Right lung (tissue), 10 donors: ENCODE data around the gene KRTAP20-1. TPM values are rescaled to one million over a fixed set of nuclear protein-coding genes. Genes with fewer than 3 reads are reported as not detected.

Experiments
- DNase-seq, 2 donors: peaks; one replicate each; pipeline ENCODE4 v3.0.0-alpha.2; 2013
- long read RNA-seq, 8 donors: transcript quantifications; one replicate each; lab custom pipeline, GENCODE V29; 2026
- polyA plus RNA-seq, 5 donors: library from polyadenylated mRNA; unstranded; fragments of 120-200 nt; gene quantifications; one replicate each; pipeline versions ENCODE4 v1.2.1 to v1.2.3, GENCODE V29; 2013; ENCODE audit warnings: inconsistent platforms in 1 of 5, low replicate concordance in 1 of 5; ENCODE audit not compliant: insufficient read length in 5 of 5, insufficient read depth in 1 of 5

KRTAP20-1 gene, protein sequence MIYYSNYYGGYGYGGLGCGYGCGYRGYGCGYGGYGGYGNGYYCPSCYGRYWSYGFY
- polyA plus RNA-seq = not detected
- long read RNA-seq, donor 1 = 0 reads
- long read RNA-seq, donor 2 = 0 reads
- long read RNA-seq, donor 3 = 0 reads
- long read RNA-seq, donor 4 = 0 reads
- long read RNA-seq, donor 5 = 0 reads
- long read RNA-seq, donor 6 = 0 reads
- long read RNA-seq, donor 7 = 0 reads
- long read RNA-seq, donor 8 = 0 reads

DNA sequence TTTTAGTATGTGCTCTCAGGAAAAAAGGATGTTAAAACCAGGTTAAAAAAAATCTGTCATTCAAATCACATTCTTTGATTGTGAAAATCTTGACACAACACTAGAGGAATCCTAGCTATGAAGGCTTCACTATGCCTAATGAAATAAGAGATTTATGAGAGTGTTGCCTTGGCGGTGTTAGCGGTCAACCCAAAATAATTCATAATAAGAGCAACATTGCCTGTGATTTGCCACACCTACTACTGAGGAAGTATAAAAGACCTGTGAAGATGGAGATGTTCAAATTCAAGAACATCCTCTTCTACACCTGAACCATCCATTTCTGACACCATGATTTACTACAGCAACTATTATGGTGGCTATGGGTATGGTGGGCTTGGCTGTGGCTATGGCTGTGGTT, at the start of gene KRTAP20-1:
Gene KRTAP20-1, plus strand, starts transcription at position 301 of the 400 bp plus-strand sequence. Its CDS starts 30 bp downstream, at position 331.
- DNase-seq = no peak

DNA sequence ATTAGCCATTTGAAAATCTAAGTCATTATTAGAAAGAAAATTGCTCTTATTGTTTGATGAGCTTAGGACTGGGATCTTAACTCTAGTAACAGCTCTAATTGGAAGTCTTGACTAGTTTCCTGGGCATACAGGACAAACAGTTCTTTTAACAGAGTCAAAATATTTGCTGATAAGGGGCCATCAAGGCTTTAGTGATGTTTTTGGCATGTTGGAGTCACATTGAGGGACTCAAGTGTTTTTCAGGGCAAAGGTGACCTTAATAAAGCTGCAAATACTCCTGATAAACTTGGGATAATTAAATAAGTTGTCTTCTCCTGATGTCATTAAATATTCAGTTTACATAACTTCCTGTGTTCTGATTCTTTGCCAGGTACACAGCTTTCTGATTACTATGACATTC, 48.6 kb upstream of the KRTAP20-1 start:
- DNase-seq = no peak

DNA sequence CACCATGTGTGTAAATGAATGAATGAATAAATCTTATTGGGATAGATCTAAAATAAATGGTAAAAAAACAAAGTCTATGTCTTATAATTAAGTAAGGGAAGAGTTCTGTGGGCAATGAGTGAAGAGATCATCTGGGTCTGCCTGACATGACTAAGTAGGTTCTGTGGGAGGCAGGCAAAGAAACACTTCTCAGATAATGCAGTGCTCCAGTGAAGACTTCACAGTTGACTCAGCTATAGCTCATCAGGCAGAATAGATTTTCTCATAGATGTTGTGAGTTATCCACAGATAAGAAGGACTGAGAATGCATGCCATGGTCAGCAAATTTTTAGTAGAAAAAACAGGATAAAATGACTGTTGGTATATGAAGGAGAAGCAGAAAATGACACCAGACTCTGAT, 38.5 kb upstream of the KRTAP20-1 start:
- no peak for DNase-seq

DNA sequence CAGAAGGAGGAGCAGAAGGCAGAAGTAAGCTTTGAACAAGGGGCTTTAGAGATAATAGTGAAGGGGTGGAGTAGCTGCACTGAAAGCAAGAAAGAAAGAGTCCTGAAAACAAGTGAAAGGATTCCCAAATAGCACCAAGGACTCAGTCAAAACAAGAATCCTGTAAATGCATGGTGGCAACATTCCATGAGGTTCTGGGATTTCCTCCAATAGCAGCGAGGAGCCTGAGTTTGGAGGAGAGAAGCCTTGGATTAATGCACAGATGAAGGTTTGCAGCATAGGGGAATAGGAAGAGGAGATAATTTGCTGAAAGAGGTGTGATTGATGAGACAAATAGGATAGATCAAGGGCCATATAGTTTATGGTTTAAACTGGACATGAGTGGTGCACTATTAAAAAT, 36.9 kb upstream of the KRTAP20-1 start:
- no peak for DNase-seq

DNA sequence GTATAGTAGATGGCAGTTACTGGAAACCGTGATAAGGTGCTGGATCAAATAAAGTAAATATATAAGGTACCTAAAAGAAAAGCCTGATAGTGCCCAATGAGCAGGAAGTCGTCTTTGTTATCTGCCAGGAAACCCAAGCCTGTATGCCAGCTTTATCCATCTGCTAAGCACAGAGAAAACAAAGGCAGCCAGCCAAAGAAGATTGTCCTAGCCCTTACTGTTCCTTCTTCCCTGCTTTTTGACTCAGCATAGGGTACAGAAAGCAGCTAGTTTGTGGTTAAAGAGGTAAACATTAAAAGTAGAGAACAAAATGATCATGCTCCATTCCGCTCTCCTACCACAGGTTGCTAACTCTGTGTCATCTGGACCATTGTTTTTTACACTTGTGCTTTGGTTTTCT, 36.1 kb upstream of the KRTAP20-1 start:
- no peak for DNase-seq

DNA sequence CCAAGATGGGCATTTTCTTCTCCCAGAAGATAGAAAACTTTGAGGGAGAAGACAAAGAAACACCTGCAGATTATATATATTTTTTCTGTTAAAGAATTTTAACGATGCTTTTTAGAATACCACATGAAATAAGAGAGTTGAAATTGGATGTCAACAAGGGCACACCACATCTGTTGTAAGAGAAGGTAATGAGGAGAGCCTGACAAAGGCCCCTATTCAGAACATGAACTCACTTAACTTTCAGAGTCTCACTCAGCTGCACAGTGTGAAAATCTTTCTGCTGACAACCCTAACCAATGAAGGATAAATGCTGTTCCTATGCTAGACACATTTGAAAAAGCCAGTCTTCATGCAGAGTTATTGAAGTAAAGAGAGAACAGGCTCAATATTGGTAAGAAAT, 33.4 kb upstream of the KRTAP20-1 start:
- no peak for DNase-seq

DNA sequence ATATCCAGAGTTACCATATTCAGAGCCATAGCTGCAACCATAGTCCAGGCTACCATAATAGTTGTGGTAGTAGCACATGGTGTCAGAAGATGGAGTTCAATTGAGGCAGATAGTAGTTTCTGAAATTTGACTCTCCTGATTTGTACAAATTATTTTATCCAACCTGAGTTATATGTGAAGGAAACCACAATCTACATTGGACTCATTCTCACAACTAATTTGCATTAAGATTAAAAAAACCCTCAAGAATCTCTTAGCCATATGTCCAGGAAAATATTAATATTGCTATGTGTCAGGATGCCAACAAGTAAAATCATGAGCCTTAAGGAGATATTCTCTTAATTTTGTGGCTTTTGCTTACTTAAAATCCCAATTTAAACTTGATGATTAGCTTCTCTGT, 25.9 kb upstream of the KRTAP20-1 start, which contains the start of gene KRTAP22-2:
Gene KRTAP22-2, minus strand, starts transcription at position 101 of the 400 bp plus-strand sequence.
- no peak for DNase-seq

DNA sequence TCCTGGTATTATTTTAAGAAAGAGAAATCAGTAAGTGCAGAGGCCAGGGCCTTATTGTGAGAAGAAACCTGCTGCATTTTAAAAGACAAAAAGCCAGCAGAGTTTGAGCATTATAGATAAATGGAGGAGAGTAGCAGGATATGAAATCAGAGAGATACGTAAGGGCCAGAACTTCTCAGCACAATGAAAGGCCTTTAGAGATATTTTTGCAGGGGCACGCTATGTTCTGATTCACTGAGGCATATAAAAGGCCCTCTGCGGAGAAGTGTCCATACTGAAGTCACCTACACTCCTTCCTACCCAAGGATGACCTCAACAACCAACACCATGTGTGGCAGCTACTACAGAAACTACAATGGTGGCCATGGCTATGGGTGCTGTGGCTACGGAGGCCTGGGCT, 24.1 kb upstream of the KRTAP20-1 start, which contains the start of gene KRTAP6-3:
Gene KRTAP6-3, plus strand, starts transcription at position 301 of the 400 bp plus-strand sequence. Its CDS starts 6 bp downstream, at position 307.
- no peak for DNase-seq

DNA sequence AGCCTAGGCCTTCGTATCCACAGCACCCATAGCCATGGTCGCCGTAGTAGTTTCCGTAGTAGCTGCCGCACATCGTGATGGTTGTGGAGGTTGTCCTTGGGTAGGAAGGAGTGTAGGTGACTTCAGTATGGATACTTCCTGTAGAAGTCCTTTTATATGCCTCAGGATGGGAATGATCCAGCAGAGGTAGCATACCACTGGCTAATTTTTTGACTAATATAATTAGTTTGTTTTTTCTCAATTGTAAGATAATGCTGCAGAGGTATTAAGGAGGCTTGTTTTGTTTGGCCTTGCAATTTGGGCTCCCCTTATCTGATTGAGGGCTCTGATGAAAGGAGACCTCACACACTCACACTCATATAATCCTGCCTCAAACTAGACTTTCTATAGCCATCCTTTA, 17.4 kb upstream of the KRTAP20-1 start, which contains the start of gene KRTAP6-2:
Gene KRTAP6-2, minus strand, starts transcription at position 101 of the 400 bp plus-strand sequence. Its CDS starts 28 bp downstream, at position 73.
- no peak for DNase-seq

DNA sequence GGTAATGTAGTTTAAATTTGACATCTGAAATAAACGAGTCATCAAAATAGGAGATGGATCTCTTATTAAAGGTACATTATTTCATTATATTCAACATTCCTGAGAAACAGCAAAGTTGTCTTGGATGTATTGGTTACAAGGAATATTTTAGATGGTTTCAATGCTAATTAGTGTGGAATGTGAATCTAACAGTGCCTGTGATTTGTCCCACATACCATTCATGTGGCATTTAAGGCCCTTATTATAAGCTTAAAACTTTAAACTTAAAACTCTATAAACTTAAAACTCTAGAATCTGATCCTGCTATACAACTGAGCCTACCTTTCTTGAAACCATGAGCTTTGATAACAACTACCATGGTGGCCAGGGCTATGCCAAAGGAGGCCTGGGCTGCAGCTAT, 15.4 kb upstream of the KRTAP20-1 start, which contains the start of gene KRTAP22-1:
Gene KRTAP22-1, plus strand, starts transcription at position 301 of the 400 bp plus-strand sequence.
- DNase-seq = no peak

DNA sequence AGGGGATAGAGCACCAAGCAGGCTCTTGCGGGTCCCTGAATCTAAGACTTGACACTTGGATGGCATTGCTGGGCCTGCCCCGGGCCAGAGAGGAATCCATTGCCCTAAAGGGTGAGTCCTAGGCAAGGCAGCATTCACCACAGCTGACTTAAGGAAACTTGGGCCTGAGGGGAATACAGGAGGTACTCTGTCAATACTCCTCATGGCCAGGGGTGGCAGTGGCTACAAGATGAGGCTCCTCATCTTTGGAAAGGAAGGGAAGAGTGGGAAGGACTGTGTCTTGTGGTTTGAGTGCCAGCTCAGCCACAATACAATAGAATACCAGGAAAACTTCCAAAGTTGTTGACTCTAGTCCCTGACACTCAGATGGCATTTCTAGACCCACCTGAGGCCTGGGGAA, 10.3 kb upstream of the KRTAP20-1 start:
- DNase-seq = no peak

DNA sequence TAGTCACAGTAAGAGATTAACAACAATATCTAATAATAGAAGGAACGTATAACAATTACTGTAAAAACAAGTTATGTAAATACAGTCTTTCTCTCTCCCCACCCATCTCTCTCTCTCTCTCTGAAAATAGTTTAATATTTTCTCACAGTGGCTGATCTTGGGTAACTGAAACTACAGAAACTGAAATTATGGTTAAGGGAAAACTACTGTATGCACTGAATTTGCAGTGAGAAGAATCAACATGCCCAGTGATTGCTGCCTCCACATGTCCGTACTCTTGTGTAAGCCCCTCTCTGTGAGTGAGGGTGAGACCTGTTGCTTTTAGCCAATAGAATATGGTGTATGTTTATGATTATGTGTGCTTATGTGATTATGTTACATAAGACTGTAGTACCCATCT, 4.1 kb upstream of the KRTAP20-1 start:
- DNase-seq = no peak

DNA sequence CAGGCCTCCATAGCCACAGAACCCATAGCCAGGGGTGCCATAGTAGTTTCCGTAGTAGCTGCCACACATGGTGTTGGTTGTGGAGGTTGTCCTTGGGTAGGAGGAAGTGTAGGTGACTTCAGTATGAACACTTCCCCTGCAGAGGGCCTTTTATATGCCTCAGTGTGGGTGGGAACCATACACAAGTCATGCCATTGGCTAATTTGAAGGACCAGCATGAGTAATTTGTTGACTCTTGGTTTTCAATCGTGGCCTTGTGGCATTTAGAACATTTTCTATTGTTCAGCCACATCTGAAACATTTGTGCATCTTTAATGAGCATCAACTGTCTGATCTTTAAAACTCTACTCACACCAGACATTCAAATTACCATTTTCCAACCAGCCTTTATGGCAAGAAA, 2.4 kb upstream of the KRTAP20-1 start, which contains the start of gene KRTAP6-1:
Gene KRTAP6-1, minus strand, starts transcription at position 95 of the 400 bp plus-strand sequence. Its CDS starts 26 bp downstream, at position 69.
- DNase-seq = no peak

DNA sequence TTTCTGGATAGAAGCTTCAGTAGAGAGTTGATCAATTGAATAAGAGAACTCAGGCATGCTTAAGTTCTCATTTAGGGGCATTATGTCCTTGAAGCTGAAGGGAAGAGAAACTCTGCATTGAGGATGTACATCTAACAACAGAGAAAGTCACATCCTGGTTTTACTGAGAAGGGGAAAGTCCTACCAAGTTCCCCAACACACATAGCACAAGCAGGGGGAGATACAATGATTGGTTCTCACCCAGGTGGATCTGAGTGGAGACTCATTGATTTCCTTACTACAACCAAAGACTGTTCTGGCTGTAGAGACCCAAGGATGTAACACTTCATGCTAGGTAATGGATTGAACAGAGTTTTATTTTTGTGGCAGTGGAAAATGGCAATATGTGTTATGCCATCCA, 1.0 kb upstream of the KRTAP20-1 start:
- no peak for DNase-seq

DNA sequence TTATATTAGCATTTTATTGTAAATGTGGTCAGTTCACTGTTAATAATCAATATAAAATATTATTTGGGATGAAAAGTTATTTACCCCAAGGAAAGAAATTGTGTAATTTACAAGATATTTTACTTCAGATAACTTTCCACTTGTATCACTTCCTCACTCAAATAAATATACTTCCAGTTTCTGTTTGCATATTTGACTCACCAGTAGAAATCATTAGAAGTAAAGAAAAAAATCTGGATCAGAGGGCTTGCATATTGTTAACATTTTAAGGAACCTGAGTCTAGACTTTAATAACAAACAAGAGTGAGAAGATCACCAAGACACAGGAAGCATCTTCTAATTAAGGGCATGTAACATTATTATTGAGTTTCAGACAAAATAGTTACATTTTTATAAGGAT, 3.9 kb downstream of the KRTAP20-1 start:
- no peak for DNase-seq

DNA sequence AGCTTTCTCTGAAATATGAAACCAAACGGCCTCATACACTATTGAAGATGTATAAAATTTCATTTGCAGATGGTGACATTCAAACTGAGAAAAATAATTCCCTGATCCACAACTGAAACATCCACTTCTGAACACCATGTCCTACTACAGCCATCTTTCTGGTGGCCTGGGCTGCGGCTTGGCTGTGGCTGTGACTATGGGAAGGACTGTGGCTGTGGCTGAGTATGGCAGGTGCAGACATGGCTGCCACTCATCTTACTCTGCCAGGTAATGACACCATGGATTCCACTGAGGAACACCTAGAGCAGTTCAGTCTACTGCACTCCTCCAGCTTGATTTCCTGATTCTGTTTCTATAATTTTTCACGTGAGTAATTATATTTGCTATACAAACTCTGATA, 4.3 kb downstream of the KRTAP20-1 start, which contains the start of gene KRTAP20-4:
Gene KRTAP20-4, plus strand, starts transcription at position 106 of the 400 bp plus-strand sequence.
- no peak for DNase-seq

DNA sequence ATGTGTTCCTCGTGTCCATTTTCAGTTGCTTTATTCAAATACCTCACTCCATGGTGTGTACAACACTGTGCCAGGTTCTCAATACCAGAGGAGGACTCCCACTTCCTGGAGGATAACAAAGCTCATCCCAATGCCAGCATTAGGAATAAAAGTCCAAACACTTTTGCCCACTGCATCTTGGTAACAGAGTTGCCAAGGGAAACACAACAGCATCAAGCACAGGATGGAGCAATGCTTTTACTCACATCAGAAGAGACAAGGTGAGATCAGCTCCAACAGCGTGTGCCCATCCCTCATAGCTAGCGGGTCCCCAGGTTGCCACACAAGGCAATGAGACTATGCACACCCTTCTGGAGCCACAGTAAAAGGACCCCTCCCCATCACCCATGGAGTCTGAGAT, 7.1 kb downstream of the KRTAP20-1 start:
- no peak for DNase-seq

DNA sequence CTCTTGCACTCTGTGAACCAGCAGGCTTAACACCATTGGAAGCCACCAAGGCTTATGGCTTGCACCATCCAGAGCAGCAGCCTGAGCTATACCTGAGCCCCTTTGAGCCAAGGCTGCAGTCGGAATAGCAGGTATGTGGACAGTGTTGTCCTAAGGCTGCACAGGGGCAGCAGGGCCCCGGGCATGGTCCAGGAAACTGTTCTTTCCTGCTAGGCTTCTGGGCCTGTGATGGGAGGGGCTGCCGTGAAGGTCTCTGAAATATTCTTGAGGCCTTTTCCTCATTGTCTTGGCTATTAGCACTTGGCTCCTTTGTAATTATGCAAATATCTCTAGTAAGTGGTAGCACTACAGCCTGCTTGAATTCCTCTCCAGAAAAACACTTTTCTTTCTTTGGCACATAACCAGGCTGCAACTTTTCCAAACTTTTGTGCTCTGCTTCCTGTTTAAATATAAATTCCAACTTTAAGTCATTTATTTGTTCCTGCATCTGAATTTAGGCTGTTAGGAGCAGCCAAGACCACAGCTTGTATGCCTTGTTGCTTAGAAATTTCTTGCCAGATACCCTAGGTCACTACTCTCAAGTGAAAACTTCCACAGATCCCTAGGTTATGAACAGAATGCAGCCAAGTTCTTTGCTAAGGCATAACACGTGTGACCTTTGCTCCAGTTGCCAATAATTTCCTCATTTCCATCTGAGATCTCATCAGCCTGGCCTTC, 9.4 kb downstream of the KRTAP20-1 start:
- no peak for DNase-seq

DNA sequence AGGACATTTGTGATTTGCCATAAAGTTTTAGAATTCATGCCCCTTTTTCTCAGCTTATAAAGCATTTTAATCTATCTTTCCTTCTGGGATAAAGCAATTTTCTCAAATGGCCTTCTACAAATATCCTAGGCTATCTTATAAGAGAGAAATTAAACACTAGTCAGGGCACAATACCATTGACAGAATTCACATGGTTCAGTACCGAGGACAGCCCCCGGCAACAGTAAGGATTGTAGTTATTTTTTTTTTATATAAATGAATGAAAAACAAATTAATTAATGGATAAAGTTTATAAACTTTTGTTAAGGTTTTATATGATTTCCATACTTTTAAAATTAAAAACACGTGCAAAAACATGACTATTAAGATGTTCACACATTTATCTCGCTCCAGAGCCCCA, 11.9 kb downstream of the KRTAP20-1 start:
- DNase-seq = no peak

DNA sequence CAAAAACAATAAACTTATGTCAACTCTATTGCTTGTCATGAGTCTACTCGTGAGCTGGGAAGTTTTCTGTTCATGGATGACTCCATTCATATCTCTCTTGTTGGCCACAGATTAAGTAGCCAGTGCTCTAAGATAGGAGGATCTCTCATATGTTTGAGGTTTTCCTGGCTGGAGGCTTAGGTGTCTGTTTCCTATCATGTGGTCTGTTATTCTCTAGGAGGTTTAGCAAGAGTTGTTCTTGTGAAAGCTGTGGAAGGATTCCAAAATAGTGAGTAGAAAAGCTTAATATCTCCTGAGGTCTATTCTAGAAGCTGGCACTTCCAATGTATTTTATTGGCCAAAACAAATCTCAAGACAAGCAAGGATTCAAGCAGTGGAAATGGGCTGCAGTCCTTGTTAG, 13.0 kb downstream of the KRTAP20-1 start:
- no peak for DNase-seq

DNA sequence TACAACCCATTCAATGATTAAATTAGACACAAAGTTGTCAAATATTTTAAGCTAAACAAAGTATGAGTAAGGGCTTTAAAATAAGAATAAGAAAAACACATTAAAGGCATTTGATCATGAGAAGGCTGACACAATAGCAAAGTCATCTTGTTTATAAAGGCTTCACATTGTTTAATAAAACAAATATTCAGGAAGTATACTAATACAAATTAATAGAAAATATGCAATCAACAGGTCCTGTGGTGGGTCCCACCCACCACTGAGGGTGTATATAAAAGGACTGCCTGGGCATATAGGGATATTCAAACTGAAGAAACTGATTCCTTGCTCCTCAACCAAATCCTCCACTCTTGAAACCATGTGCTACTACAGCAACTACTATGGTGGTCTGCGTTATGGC, 18.7 kb downstream of the KRTAP20-1 start, which contains the start of gene KRTAP20-2:
Gene KRTAP20-2, plus strand, starts transcription at position 301 of the 400 bp plus-strand sequence. Its CDS starts 58 bp downstream, at position 359.
- DNase-seq = no peak

DNA sequence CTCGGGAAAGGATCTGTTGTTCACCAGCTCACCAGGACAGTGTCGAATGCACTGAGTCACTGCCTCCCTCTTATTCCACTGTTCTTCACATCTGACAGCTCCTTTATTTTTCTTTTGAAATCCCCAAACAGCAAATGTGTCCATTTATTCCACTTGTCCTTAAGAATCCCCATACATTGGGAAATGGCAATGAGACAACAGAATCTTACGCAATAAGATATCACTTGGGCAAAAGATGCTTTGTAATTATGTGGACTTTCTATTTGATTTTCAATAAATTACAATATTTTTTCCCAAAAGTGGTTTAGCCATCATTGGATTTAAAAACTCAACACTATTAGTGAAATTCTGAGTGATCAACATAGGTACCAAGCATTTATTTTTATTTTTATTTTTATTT, 22.5 kb downstream of the KRTAP20-1 start:
- no peak for DNase-seq

DNA sequence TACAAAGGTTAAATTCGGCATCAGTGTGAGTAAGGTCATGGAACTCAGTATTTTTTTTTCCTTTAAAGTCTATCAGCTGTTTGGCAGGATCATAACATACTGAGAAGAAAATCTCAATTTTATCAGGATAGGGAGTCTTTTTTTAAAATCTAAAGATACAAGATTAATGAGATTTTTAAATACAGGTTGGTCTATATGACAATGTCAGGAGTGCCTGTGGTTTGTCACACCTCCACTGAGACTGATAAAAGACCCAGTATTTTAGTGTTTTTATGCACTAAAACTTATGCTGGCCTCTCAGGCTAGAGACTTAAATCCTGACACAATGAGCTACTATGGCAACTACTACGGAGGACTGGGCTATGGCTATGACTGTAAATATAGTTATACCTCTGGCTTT, 26.3 kb downstream of the KRTAP20-1 start, which contains the start of gene KRTAP20-3:
Gene KRTAP20-3, plus strand, starts transcription at position 301 of the 400 bp plus-strand sequence.
- no peak for DNase-seq
